Ovary (tissue), 9 donors: ENCODE data around the gene MAP4. TPM values are rescaled to one million over a fixed set of nuclear protein-coding genes. Genes with fewer than 3 reads are reported as not detected.

Source experiments
- DNase-seq, 5 donors: peaks; one replicate each; pipeline ENCODE4 v3.0.0-alpha.2; 2019 to 2020
- H3K27ac ChIP-seq, 2 donors: fragments of 200-600 bp; one replicate each; pipeline versions ENCODE4 v1.5.1 to v1.8.0; 2019 to 2022
- H3K27me3 ChIP-seq: fragments of 200-600 bp; one replicate; pipeline ENCODE4 v1.8.0; 2022
- H3K36me3 ChIP-seq: fragments of 200-600 bp; sonication (generic); one replicate; pipeline ENCODE4 v1.5.1; 2019
- H3K4me1 ChIP-seq: one replicate; pipeline ENCODE4 v1.8.1; 2013; ENCODE audit warnings: mild to moderate bottlenecking, moderate library complexity; ENCODE audit not compliant: insufficient read depth
- H3K4me3 ChIP-seq: fragments of 200-600 bp; sonication (generic); one replicate; pipeline ENCODE4 v1.5.1; 2017
- H3K9me3 ChIP-seq, 2 donors: fragments of 200-600 bp in 1 of 2; sonication (generic) in 1 of 2; one replicate each; pipeline versions ENCODE4 v1.5.1 to v1.8.1; 2013 to 2019; ENCODE audit warnings: mild to moderate bottlenecking in 1 of 2, moderate library complexity in 1 of 2
- CTCF ChIP-seq, 3 donors: fragments of 450-650 bp in 2 of 3; fragments of 200-600 bp in 1 of 3; IDR thresholded peaks; one replicate each; pipeline versions ENCODE4 v1.5.1 to v1.8.0; 2016 to 2022; ENCODE audit warnings: antibody characterized with exemption in 3 of 3, mild to moderate bottlenecking in 1 of 3
- EP300 ChIP-seq: sonication (generic); formaldehyde crosslinking; IDR thresholded peaks from one replicate; pipeline ENCODE4 v1.6.1; 2017; ENCODE audit warnings: antibody characterized with exemption
- POLR2A ChIP-seq: fragments of 450-650 bp; IDR thresholded peaks from one replicate; pipeline ENCODE4 v1.6.1; 2017; ENCODE audit warnings: antibody characterized with exemption, mild to moderate bottlenecking, moderate library complexity
- WGBS, 3 donors: extraction: QIAGEN DNeasy Blood & Tissue Kit in 1 of 3; methylation state at CpG; one replicate each; pipeline versions ENCODE4 v1.1.5 to v1.1.7; 2013 to 2017; 5-methylcytosine and 5-hydroxymethylcytosine counted together
- intact Hi-C, 4 donors: fragments of 100-400 bp; cut with DNase I; formaldehyde crosslinking; loops; one replicate each; pipeline versions ENCODE4 v1.11.0 to v1.15.1; 2022 to 2023
- microRNA counts: library from miRNA; unstranded; fragments of <30 nt; microRNA quantifications from one replicate; lab custom pipeline; 2016
- microRNA-seq, 3 donors: library from miRNA; unstranded; fragments of <30 nt; microRNA quantifications; one replicate each; pipeline versions ENCODE4 to v1.2.0, GENCODE V29; 2019 to 2020
- polyA plus RNA-seq, 2 donors: library from polyadenylated mRNA; stranded (reverse); fragments of 200-250 nt in 1 of 2; fragments of 350-450 nt in 1 of 2; fragmentation: Illumina TruSeq in 1 of 2; extraction: RNeasy Lipid Tissue Mini Kit (QIAGEN cat#74804) in 1 of 2; gene quantifications; one replicate each; pipeline ENCODE4 v1.2.3, GENCODE V29; 2013 to 2014
- small RNA-seq: library from RNA; depleted of rRNA; stranded (forward); fragments of <200 nt; gene quantifications from one replicate; pipeline ENCODE3, GENCODE V24; 2016
- total RNA-seq, 7 donors: library from RNA; depleted of rRNA in 2 of 7; stranded (reverse); fragments of >200 nt in 2 of 7; fragmentation: NEBNext Ultra II Directional in 3 of 7; extraction: Animal tissue kit (Norgen Biotek cat#: 25700) in 3 of 7; gene quantifications; one replicate each; pipeline versions ENCODE4 v1.1.0 to v1.2.4, GENCODE V29; 2016 to 2023
- donor health status: DM: no; HTN: no; CAD: no; lungs with moderate emphysema.
- donor health status: DM: no; HTN: no; CAD: no.
- donor health status: Bipolar disorder and iron deficiency.
- donor health status: DM: yes; HTN: yes; CAD: no.
- donor health status: DM: no; HTN: no; CAD: no.
- donor health status: DM: yes; HTN: yes; CAD: no.

The MAP4 gene
- total and polyA plus RNA-seq, 9 donors: 64.9 to 271 (median 196) TPM

GRCh38 chr3:47803480-47804025 lies 212.7 kb downstream of the MAP4 start:
- H3K4me1 ChIP-seq: peaks cover 6% of the 10 kb centered on the region
- H3K36me3 ChIP-seq: no peaks in the 10 kb centered on the region
- no peaks in the 10 kb centered on the region for H3K9me3 ChIP-seq
- no peak for TF ChIP-seq POLR2A
- TF ChIP-seq CTCF (IDR thresholded peaks at IDR 0.05): no peak
- no peak for TF ChIP-seq EP300
- H3K27me3 ChIP-seq: no peaks in the 10 kb centered on the region
- H3K4me3 ChIP-seq: peak overlapping the region; percentile 88
- intact Hi-C loops: no loop called here
- peak overlapping the region; percentile 88 to 94 for H3K27ac ChIP-seq
- no peak for DNase-seq
- WGBS, 3 donors: 0% methylated on average over 20 of the region's 20 CpGs

- H3K27ac ChIP-seq: peak within 1 kb of the TSS; percentile 88 to 94
- 0 to 1% (median 0%) methylated on average over 66 to 90 of the region's 90 CpGs for WGBS, 3 donors
- no peaks in the 10 kb centered on the region for H3K36me3 ChIP-seq
- intact Hi-C loops: no loop called here
- peak within 1 kb of the TSS; percentile 88 for H3K4me3 ChIP-seq
- H3K27me3 ChIP-seq: no peaks in the 10 kb centered on the region
- peaks cover 6% of the 10 kb centered on the region for H3K4me1 ChIP-seq
- TF ChIP-seq CTCF (IDR thresholded peaks at IDR 0.05) (no peak), EP300 (no peak), POLR2A (peak; percentile 72)
- no peaks in the 10 kb centered on the region for H3K9me3 ChIP-seq
- DNase-seq: peak; percentile 86 to 92 (median 87)
Observed at GRCh38 chr3:47802734-47803479, 213.3 kb downstream of the MAP4 start, which contains the start of gene DHX30. Gene DHX30, plus strand, starts transcription at chr3:47803138. Its CDS starts 7,546 bp downstream, at chr3:47810684.

MicroRNAs within 50 kb of the gene (microRNA counts, 767-probe panel; counts per million panel counts)
- 530 counts per million, percentile 78 among the panel's probes with 10 or more counts for microRNA hsa-miR-1226-3p (lab: Ali Mortazavi, UCI)

Small RNA genes within 50 kb of the gene (microRNA-seq; reads per million reads assigned to microRNA genes)
- gene MIR1226: 8.3 to 10.0 (median 9.0) reads per million in 3 donors

Small RNA genes within 50 kb of the gene (small RNA-seq; reads per million reads assigned to genes)
- not detected for gene AC124916.2
- gene MIR1226: not detected
- gene RF00019: not detected
- not detected for gene RF02271

Other genes starting within 250 kb of the MAP4 start
- gene SMARCC1, start 234.5 kb downstream of the MAP4 start, total RNA-seq: 10 to 100 TPM; 26.1 to 68.9 (median 64.5) TPM
- gene SMARCC1, start 234.5 kb downstream of the MAP4 start, polyA plus RNA-seq: 10 to 100 TPM; 24.8 to 50.6 TPM
- 10 to 100 TPM; 48.0 to 66.8 (median 60.3) TPM for gene DHX30, start 213.3 kb downstream of the MAP4 start, total RNA-seq
- 10 to 100 TPM; 19.5 to 44.5 TPM for gene DHX30, start 213.3 kb downstream of the MAP4 start, polyA plus RNA-seq
- gene CDC25A, start 172.0 kb upstream of the MAP4 start, total RNA-seq: 1 to 10 TPM; 1.1 to 4.4 (median 3.3) TPM
- 1 to 10 TPM; 1.4 to 2.1 TPM for gene CDC25A, start 172.0 kb upstream of the MAP4 start, polyA plus RNA-seq
- 1 to 10 TPM in 1 of 7 donors, not detected in 6; 1.1 TPM for gene CAMP, start 207.1 kb upstream of the MAP4 start, total RNA-seq
- under 1 TPM in 1 of 2 donors, not detected in 1; 0.12 TPM for gene CAMP, start 207.1 kb upstream of the MAP4 start, polyA plus RNA-seq
- 10 to 100 TPM in 6 of 7 donors, 1 to 10 TPM in 1; 9.7 to 17.8 (median 14.4) TPM for gene ZNF589, start 224.7 kb upstream of the MAP4 start, total RNA-seq
- 10 to 100 TPM in 1 of 2 donors, 1 to 10 TPM in 1; 7.9 to 18.8 TPM for gene ZNF589, start 224.7 kb upstream of the MAP4 start, polyA plus RNA-seq